ENCODE measurements around the gene SLC39A11. TPM values are rescaled to one million over a fixed set of nuclear protein-coding genes. Genes with fewer than 3 reads are reported as not detected.
"Not testable (repeated sequence)": the region's sequence is repeated elsewhere in the genome, so short reads cannot be mapped to it uniquely, and the experiment has no call there.

The SLC39A11 gene
- total and polyA plus RNA-seq, 2 experiments from 2014 or later: 11.7 to 16.4 TPM

DNA sequence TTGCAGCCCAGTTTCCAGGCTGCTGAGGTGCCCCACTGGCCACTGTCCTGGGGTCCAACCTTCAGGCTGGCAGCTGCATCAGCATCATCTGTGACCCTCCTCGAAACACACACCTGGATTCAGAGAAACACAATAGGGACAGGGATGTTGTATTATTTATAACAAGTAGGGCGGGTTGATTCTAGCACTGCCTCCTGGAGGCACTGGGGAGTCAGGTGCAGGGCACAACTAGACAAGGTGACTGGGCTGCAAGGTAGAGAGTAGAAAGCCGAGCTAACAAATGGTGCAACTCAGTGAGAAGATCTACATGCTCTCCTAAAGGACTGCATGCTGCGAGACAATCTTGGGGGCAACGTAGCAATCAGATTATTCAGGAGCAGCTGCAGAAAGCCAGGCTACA lies 317.3 kb downstream of the SLC39A11 start:
- H3K36me3 ChIP-seq (ENCODE audit: low read depth): no peaks in the 10 kb centered on the region

DNA sequence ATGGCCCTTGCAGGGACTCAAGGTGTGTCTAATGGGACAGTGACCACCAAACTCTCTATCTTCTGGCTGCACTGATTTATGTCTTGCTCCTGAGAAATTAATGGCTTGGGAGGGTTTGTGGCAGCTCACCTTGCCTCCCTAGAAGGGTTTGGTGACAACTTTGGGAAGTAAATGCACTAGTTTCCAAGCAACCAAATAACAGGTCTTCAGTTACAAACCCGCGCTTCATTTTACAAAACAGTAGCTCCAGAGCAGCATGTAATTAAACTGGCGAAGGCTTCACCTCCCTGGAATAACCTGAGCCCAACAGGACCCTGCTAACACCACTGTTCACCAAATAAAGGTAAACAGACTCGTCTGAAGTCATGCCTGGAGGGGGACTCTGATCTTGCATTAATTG lies 318.3 kb downstream of the SLC39A11 start:
- Histone ChIP-seq H3K79me2 (ENCODE audit: insufficient read depth) (no peaks in the 10 kb centered on the region), H3K9me3 (ENCODE audit: low read depth) (no peaks in the 10 kb centered on the region), H3F3A (ENCODE audit: insufficient read depth) (no peaks in the 10 kb centered on the region), H3K4me3 (no peak overlapping the region), H3K27ac (no peak overlapping the region), H3K9me2 (ENCODE audit: insufficient read depth) (no peaks in the 10 kb centered on the region), H3K36me3 (ENCODE audit: low read depth) (no peaks in the 10 kb centered on the region), H4K20me1 (ENCODE audit: insufficient read depth) (no peaks in the 10 kb centered on the region), H3K9ac (no peak overlapping the region), H3K4me2 (ENCODE audit: unreplicated experiment) (no peak overlapping the region), H3K27me3 (replicated peaks; ENCODE audit: insufficient read depth) (no peaks in the 10 kb centered on the region), H2AFZ (no peak overlapping the region), H3K4me1 (ENCODE audit: insufficient read depth) (no peaks in the 10 kb centered on the region)
- no peak for DNase-seq
- TF ChIP-seq EZH2 (IDR thresholded peaks at IDR 0.05; ENCODE audit: insufficient read depth, poor library complexity, severe bottlenecking): no peak
- TF ChIP-seq EZH2phosphoT487 (IDR thresholded peaks at IDR 0.05; ENCODE audit: insufficient read depth, low read depth): no peak
- WGBS, 2 experiments (ENCODE audit: low coverage in 1 of 2, low lambda C conversion rate in 2 of 2, missing lambda C conversion rate in 2 of 2): 76 to 77% methylated on average over 4 of the region's 4 CpGs
- in situ Hi-C loops (cut with MboI): no loop called here

More for the DNA sequence above, 317.3 kb downstream of the SLC39A11 start:
- Histone ChIP-seq H2AFZ (no peak overlapping the region), H3K27ac (no peak overlapping the region), H3K79me2 (ENCODE audit: insufficient read depth) (no peaks in the 10 kb centered on the region), H3K9me3 (ENCODE audit: low read depth) (no peaks in the 10 kb centered on the region), H3K4me1 (ENCODE audit: insufficient read depth) (no peaks in the 10 kb centered on the region), H3K27me3 (replicated peaks; ENCODE audit: insufficient read depth) (no peaks in the 10 kb centered on the region), H3K9ac (no peak overlapping the region), H3K4me2 (ENCODE audit: unreplicated experiment) (no peak overlapping the region), H4K20me1 (ENCODE audit: insufficient read depth) (no peaks in the 10 kb centered on the region), H3F3A (ENCODE audit: insufficient read depth) (no peaks in the 10 kb centered on the region), H3K9me2 (ENCODE audit: insufficient read depth) (no peaks in the 10 kb centered on the region), H3K4me3 (no peak overlapping the region)
- TF ChIP-seq EZH2phosphoT487 (IDR thresholded peaks at IDR 0.05; ENCODE audit: insufficient read depth, low read depth) (no peak), EZH2 (IDR thresholded peaks at IDR 0.05; ENCODE audit: insufficient read depth, poor library complexity, severe bottlenecking) (no peak)
- no peak for DNase-seq
- in situ Hi-C loops (cut with MboI): no loop called here
- 79 to 80% methylated on average over 5 of the region's 5 CpGs for WGBS, 2 experiments (ENCODE audit: low coverage in 1 of 2, low lambda C conversion rate in 2 of 2, missing lambda C conversion rate in 2 of 2)

DNA sequence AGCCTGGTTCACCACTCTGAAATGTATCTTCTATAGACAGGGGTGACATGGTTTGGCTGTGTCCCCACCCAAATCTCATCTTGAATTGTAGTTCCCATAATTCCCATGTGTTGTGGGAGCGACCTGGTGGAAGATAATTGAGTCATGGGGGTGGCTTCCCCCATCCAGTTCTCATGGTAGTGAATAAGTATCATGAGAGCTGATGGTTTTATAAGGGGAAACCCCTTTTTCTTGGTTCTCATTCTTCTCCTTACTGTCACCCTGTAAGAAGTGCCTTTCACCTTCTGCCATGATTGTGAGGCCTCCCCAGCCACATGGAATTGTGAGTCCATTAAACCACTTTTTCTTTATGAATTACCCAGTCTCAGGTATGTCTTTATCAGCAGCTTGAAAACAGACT lies 319.3 kb downstream of the SLC39A11 start:
- H4K20me1 ChIP-seq (ENCODE audit: insufficient read depth); H3K36me3 ChIP-seq (ENCODE audit: low read depth); H3K79me2 ChIP-seq (ENCODE audit: insufficient read depth); H3K9me3 ChIP-seq (ENCODE audit: low read depth); H2AFZ ChIP-seq; H3K4me1 ChIP-seq (ENCODE audit: insufficient read depth); H3K9ac ChIP-seq; in situ Hi-C loops (cut with MboI); H3K9me2 ChIP-seq (ENCODE audit: insufficient read depth); H3F3A ChIP-seq (ENCODE audit: insufficient read depth); H3K27me3 ChIP-seq (replicated peaks; ENCODE audit: insufficient read depth); H3K27ac ChIP-seq; H3K4me2 ChIP-seq (ENCODE audit: unreplicated experiment); H3K4me3 ChIP-seq; DNase-seq: not testable (repeated sequence)
- 90 to 92% methylated on average over 1 of the region's 1 CpG for WGBS, 2 experiments (ENCODE audit: low coverage in 1 of 2, low lambda C conversion rate in 2 of 2, missing lambda C conversion rate in 2 of 2)

DNA sequence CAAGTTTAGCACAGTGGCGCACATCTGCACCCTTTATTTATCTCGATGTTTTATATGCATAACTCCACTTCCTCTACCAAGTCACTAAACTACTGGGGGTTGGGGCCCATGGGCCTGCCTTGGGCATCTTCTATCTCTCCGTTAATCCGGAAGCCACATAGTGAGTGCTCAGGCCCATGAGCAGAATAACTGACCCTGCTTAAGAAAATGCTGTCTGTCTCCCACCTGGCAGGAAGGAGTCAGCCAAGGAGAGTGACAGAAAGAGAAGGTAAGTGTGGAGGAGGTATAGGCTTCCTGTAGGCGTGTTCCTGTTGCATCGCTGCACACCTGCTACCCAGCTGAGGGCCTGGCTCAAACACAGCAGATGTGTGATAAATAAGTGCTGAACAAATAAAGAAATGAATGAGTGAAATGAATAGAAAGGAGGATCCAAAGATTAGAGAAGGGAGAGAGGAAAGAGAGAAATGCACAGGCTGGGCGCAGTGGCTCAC lies 320.1 kb downstream of the SLC39A11 start:
- Histone ChIP-seq H3K9me3 (ENCODE audit: low read depth) (no peaks in the 10 kb centered on the region), H2AFZ (no peak overlapping the region), H3K27me3 (replicated peaks; ENCODE audit: insufficient read depth) (no peaks in the 10 kb centered on the region), H4K20me1 (ENCODE audit: insufficient read depth) (no peaks in the 10 kb centered on the region), H3K4me3 (no peak overlapping the region), H3K36me3 (ENCODE audit: low read depth) (no peaks in the 10 kb centered on the region), H3F3A (ENCODE audit: insufficient read depth) (no peaks in the 10 kb centered on the region), H3K9ac (no peak overlapping the region), H3K27ac (no peak overlapping the region), H3K4me1 (ENCODE audit: insufficient read depth) (no peaks in the 10 kb centered on the region), H3K4me2 (ENCODE audit: unreplicated experiment) (no peak overlapping the region), H3K79me2 (ENCODE audit: insufficient read depth) (no peaks in the 10 kb centered on the region), H3K9me2 (ENCODE audit: insufficient read depth) (no peaks in the 10 kb centered on the region)
- WGBS, 2 experiments (ENCODE audit: low coverage in 1 of 2, low lambda C conversion rate in 2 of 2, missing lambda C conversion rate in 2 of 2): 90 to 91% methylated on average over 7 of the region's 7 CpGs
- TF ChIP-seq EZH2 (IDR thresholded peaks at IDR 0.05; ENCODE audit: insufficient read depth, poor library complexity, severe bottlenecking) (no peak), EZH2phosphoT487 (IDR thresholded peaks at IDR 0.05; ENCODE audit: insufficient read depth, low read depth) (no peak)
- no peak for DNase-seq
- in situ Hi-C loops (cut with MboI): no loop called here

DNA sequence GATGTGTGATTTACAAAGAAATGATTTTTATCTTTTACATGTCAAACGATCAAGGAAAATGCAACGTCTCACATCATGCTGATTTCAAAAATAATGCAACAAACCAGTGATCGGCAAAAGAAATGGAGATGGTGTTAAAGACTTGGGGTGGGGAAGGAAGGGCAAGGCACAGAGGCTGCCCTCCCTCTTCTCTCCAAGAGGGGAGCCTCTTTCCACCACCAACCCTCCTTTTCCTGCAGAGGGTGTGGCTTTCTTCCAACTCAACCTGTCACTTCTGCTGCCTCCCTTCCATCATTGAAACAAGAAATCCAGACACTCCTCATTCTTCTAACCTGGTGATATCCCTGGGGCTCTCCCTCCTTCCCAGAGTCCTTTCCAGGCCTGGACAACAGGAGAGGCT lies 320.8 kb downstream of the SLC39A11 start:
- Histone ChIP-seq H3F3A (ENCODE audit: insufficient read depth) (no peaks in the 10 kb centered on the region), H3K9me3 (ENCODE audit: low read depth) (no peaks in the 10 kb centered on the region), H3K4me2 (ENCODE audit: unreplicated experiment) (no peak overlapping the region), H3K36me3 (ENCODE audit: low read depth) (no peaks in the 10 kb centered on the region), H3K4me1 (ENCODE audit: insufficient read depth) (no peaks in the 10 kb centered on the region), H2AFZ (no peak overlapping the region), H3K9ac (no peak overlapping the region), H3K4me3 (no peak overlapping the region), H3K27ac (no peak overlapping the region), H3K79me2 (ENCODE audit: insufficient read depth) (no peaks in the 10 kb centered on the region), H3K9me2 (ENCODE audit: insufficient read depth) (no peaks in the 10 kb centered on the region), H4K20me1 (ENCODE audit: insufficient read depth) (no peaks in the 10 kb centered on the region), H3K27me3 (replicated peaks; ENCODE audit: insufficient read depth) (no peaks in the 10 kb centered on the region)
- DNase-seq: no peak
- 93 to 95% methylated on average over 3 of the region's 3 CpGs for WGBS, 2 experiments (ENCODE audit: low coverage in 1 of 2, low lambda C conversion rate in 2 of 2, missing lambda C conversion rate in 2 of 2)
- in situ Hi-C loops (cut with MboI): no loop called here
- TF ChIP-seq EZH2phosphoT487 (IDR thresholded peaks at IDR 0.05; ENCODE audit: insufficient read depth, low read depth): no peak
- no peak for TF ChIP-seq EZH2 (IDR thresholded peaks at IDR 0.05; ENCODE audit: insufficient read depth, poor library complexity, severe bottlenecking)

All from GM23248 (cell line).